K562 (cell line): ENCODE data around the gene RINL. TPM values are rescaled to one million over a fixed set of nuclear protein-coding genes. Genes with fewer than 3 reads are reported as not detected.

Experiments used
- CHD7 ChIP-seq: fragments of 200-600 bp; sonication (generic); IDR thresholded peaks from one replicate; pipeline ENCODE4 v1.6.1; 2012; ENCODE audit warnings: mild to moderate bottlenecking, low read depth, low read length, inconsistent platforms
- MAFK ChIP-seq: IDR thresholded peaks from 2 replicates; pipeline ENCODE4 v1.6.1; 2011; ENCODE audit warnings: low read length, improper control_type of control experiment
- TAF7 ChIP-seq: fragments of 450-650 bp; IDR thresholded peaks from 2 replicates; pipeline ENCODE4 v1.6.1; 2016; ENCODE audit warnings: missing genetic modification characterization, missing compliant biosample characterization
- TAL1 ChIP-seq: fragments of 450-650 bp; IDR thresholded peaks from 2 replicates; pipeline ENCODE4 v1.6.1; 2016; ENCODE audit warnings: mild to moderate bottlenecking
- WHSC1 ChIP-seq: IDR thresholded peaks from one replicate; pipeline ENCODE4 v1.6.1; 2012; ENCODE audit warnings: low read length, control low read depth, inconsistent platforms
- ZNF324 ChIP-seq: fragments of 250-450 bp; sonication (Bioruptor Pico); IDR thresholded peaks from 2 replicates; pipeline ENCODE4 v1.4.0; 2020; ENCODE audit warnings: mild to moderate bottlenecking
- polyA plus RNA-seq, 8 experiments: library from polyadenylated mRNA; depleted of rRNA in 4 of 8; stranded (reverse) in 5 of 8; unstranded in 3 of 8; fragments of >200 nt; fragmentation: Nextera tagmentation in 2 of 8; fragmentation: Illumina TruSeq in 1 of 8; extraction: Ambion mirVana in 2 of 8; extraction: Trizol in 1 of 8; gene quantifications; 2 replicates each; pipeline versions ENCODE4 v1.2.1 to v1.2.3, GENCODE V29; 2011 to 2014; ENCODE audit warnings: inconsistent platforms in 1 of 8, missing spikeins in 1 of 8
- total RNA-seq, 7 experiments: library from RNA; depleted of rRNA in 6 of 7; stranded (reverse); fragments of >200 nt in 6 of 7; fragmentation: Illumina TruSeq in 2 of 7; extraction: Trizol in 2 of 7; gene quantifications; 2 replicates each; pipeline versions ENCODE4 v1.2.1 to v1.2.3, GENCODE V29; 2011 to 2021; ENCODE audit warnings: low replicate concordance in 1 of 7
- TF ChIP-seq, protein P1 (sequence below): fragments of 450-650 bp; IDR thresholded peaks from 2 replicates; pipeline ENCODE4 v1.6.1; 2017; ENCODE audit warnings: antibody characterized with exemption
- TF ChIP-seq, protein P2 (sequence below): fragments of 450-650 bp; IDR thresholded peaks from 2 replicates; pipeline ENCODE4 v1.7.1; 2018; ENCODE audit warnings: mild to moderate bottlenecking, low read depth; ENCODE audit not compliant: partially characterized antibody
- TF ChIP-seq, protein P3 (sequence below): fragments of 250-450 bp; sonication (Bioruptor Pico); IDR thresholded peaks from 2 replicates; pipeline ENCODE4 v1.9.0; 2021; ENCODE audit warnings: mild to moderate bottlenecking, inconsistent platforms

The RINL gene
- total and polyA plus RNA-seq, 9 of the 15 experiments (the other 6 are each of a cell fraction or from before 2014, with no cell fraction given) = 0.82 to 10.9 (median 4.9) TPM

DNA sequence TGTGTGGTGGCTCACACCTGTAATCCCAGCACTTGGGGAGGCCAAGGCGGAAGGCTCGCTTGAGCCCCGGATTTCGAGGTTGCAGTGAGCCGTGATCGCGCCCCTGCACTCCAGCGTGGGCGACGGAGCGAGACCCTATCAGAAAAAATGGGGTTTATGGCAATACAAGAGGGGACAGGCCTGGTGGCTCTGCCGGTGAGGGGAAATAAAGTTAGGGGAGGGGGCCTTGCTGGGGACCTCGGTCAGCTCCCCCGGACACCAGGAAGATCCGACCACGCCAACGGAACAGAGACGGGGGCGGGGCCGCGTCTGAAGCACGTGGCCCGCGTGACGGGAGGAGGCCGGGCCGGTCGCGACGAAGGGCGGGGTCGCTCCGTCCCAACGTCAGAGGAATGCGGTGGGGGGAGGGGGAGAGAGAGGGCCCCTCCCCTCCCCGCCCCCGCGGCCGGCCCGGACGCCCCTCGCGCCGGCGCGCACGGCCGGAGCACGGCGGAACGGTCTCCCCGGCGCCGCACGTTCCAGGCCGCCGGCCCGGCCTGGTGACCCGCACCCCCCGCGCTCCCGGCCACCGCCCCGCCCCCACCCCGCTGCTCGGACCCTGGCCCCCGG lies 26.3 kb downstream of the RINL start (continued):
- TF ChIP-seq, protein P1, sequence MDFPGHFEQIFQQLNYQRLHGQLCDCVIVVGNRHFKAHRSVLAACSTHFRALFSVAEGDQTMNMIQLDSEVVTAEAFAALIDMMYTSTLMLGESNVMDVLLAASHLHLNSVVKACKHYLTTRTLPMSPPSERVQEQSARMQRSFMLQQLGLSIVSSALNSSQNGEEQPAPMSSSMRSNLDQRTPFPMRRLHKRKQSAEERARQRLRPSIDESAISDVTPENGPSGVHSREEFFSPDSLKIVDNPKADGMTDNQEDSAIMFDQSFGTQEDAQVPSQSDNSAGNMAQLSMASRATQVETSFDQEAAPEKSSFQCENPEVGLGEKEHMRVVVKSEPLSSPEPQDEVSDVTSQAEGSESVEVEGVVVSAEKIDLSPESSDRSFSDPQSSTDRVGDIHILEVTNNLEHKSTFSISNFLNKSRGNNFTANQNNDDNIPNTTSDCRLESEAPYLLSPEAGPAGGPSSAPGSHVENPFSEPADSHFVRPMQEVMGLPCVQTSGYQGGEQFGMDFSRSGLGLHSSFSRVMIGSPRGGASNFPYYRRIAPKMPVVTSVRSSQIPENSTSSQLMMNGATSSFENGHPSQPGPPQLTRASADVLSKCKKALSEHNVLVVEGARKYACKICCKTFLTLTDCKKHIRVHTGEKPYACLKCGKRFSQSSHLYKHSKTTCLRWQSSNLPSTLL = no peak
- TF ChIP-seq WHSC1 (no peak), TAL1 (no peak), MAFK (no peak), ZNF324 (peak; percentile 20; the same call in 1 of the 2 replicates), TAF7 (peak; percentile 36; the same call in 1 of the 2 replicates), CHD7 (no peak)
- TF ChIP-seq, protein P2, sequence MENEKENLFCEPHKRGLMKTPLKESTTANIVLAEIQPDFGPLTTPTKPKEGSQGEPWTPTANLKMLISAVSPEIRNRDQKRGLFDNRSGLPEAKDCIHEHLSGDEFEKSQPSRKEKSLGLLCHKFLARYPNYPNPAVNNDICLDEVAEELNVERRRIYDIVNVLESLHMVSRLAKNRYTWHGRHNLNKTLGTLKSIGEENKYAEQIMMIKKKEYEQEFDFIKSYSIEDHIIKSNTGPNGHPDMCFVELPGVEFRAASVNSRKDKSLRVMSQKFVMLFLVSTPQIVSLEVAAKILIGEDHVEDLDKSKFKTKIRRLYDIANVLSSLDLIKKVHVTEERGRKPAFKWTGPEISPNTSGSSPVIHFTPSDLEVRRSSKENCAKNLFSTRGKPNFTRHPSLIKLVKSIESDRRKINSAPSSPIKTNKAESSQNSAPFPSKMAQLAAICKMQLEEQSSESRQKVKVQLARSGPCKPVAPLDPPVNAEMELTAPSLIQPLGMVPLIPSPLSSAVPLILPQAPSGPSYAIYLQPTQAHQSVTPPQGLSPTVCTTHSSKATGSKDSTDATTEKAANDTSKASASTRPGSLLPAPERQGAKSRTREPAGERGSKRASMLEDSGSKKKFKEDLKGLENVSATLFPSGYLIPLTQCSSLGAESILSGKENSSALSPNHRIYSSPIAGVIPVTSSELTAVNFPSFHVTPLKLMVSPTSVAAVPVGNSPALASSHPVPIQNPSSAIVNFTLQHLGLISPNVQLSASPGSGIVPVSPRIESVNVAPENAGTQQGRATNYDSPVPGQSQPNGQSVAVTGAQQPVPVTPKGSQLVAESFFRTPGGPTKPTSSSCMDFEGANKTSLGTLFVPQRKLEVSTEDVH = no peak
- TF ChIP-seq, protein P3, sequence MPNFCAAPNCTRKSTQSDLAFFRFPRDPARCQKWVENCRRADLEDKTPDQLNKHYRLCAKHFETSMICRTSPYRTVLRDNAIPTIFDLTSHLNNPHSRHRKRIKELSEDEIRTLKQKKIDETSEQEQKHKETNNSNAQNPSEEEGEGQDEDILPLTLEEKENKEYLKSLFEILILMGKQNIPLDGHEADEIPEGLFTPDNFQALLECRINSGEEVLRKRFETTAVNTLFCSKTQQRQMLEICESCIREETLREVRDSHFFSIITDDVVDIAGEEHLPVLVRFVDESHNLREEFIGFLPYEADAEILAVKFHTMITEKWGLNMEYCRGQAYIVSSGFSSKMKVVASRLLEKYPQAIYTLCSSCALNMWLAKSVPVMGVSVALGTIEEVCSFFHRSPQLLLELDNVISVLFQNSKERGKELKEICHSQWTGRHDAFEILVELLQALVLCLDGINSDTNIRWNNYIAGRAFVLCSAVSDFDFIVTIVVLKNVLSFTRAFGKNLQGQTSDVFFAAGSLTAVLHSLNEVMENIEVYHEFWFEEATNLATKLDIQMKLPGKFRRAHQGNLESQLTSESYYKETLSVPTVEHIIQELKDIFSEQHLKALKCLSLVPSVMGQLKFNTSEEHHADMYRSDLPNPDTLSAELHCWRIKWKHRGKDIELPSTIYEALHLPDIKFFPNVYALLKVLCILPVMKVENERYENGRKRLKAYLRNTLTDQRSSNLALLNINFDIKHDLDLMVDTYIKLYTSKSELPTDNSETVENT = no peak
